GM21529 (cell line): ENCODE results near the gene ZNF225.
"Not testable (repeated sequence)": the region's sequence is repeated elsewhere in the genome, so short reads cannot be mapped to it uniquely, and the experiment has no call there.

Experiments used
- ATAC-seq: cut with Tn5 transposase; IDR thresholded peaks from one replicate; pipeline ENCODE4 v1.9.1; 2021; ENCODE audit not compliant: unreplicated experiment

Gene ZNF225

DNA sequence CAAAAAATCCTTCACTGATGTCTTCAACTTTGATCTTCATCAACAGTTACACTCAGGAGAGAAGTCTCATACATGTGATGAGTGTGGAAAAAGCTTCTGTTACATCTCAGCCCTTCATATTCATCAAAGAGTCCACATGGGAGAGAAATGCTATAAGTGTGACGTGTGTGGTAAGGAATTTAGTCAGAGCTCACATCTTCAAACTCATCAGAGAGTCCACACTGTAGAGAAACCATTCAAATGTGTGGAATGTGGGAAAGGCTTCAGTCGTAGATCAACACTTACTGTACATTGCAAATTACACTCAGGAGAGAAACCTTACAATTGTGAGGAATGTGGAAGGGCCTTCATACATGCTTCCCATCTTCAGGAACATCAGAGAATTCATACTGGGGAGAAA is 43.3 kb downstream of the ZNF225 start:
- ATAC-seq: no peak

DNA sequence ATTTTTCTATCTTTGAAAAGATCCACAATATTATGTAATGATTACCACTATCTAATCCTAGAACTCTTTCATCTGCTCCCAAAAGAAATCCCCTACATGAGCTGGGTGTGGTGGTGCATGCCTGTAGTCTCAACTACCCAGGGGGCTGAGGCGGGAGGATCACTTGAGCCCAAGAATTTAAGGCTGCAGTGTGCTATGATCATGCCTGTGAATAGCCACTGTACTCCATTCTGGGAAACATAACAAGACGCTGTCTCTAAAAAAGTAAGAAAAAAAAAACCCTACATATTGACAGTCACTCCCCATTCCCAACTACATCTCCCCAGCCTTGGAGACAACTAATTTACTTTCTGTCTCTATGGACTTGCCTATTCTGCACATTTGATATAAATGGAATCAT is 50.6 kb downstream of the ZNF225 start:
- ATAC-seq: no peak

DNA sequence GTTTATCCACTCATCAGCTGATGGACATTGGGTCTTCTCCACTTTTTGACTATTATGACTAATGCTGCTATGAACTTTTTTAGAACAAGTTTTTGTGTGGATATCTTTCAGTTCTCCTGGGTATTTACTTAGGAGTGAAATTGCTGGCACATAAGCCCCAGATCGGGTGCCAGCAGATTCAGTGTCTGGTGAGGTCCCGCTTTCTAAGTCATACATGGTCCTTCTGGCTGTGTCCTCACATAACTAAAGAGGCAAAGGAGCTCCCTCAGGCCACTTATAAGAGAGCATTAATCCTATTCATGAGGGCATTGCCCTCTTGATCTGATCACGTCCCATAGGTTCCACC is 51.1 kb downstream of the ZNF225 start:
- ATAC-seq: no peak

DNA sequence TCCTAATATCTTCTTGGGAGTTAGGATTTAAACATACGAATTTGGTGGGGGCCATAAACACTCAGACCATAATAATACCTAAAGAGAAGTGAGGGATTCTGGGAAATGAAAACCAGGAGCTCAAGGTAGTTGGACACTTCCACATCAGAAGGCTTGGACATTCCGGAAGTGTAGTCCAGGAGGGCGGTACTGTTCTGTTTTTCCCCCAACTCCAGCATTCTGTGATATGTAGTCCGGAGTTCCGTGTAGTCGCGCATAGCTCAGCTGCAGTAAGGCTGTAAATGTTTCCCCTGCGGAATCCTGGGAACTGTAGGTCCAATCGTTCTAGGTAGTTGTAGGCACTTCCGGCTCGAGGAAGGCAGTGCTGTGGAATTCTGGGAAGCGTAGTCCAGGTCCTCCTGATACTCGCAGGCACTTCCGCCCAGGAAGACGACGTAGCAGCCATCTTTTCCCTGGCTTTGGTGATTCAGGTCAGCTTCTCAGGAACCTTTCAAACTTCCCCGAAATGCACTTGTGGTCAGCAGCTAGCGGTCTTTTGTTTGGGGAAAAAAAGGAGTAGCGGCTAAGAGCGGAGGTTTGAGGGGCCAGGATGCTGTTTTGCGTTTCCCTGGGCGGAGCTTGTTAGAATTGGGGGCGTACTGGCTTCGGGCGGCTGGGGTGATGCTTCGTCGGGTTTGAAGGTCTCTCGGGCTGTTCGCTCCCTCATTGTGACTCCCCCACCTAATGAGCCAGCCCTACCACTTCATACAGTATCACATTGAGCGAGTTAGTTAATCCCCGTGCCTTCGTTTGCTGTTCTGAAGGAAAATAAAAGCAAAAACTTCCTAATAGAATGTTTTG is 51.7 kb downstream of the ZNF225 start, which contains the start of gene ZNF226:
ZNF226 (plus strand) TSS at position 428 of the 840 bp plus-strand sequence. CDS start 4,981 bp downstream, outside the sequence.
- peak; percentile 86 for ATAC-seq

DNA sequence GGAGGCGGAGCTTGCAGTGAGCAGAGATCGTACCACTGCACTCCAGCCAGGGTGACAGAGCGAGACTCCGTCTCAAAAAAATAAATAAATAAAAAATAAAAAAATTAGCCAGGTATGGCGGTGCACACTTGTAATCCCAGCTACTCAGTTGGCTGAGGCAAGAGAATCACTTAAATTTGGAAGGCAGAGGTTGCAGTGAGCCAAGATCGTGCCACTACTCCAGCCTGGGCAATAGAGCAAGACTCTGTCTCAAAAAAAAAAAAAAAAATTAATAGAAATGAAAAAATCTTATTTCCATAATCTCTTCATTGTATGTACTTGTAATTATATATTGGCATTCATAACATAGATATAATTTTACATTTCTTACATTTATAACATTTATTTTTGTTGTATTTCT is 57.5 kb downstream of the ZNF225 start:
- not testable (repeated sequence) for ATAC-seq

DNA sequence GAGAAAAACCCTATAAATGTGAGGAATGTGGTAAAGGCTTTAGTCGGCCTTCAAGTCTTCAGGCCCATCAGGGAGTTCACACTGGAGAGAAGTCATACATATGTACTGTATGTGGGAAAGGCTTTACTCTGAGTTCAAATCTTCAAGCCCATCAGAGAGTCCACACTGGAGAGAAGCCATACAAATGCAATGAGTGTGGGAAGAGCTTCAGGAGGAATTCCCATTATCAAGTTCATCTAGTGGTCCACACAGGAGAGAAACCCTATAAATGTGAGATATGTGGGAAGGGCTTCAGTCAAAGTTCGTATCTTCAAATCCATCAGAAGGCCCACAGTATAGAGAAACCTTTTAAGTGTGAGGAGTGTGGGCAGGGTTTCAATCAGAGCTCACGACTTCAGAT is 63.4 kb downstream of the ZNF225 start:
- no peak for ATAC-seq

DNA sequence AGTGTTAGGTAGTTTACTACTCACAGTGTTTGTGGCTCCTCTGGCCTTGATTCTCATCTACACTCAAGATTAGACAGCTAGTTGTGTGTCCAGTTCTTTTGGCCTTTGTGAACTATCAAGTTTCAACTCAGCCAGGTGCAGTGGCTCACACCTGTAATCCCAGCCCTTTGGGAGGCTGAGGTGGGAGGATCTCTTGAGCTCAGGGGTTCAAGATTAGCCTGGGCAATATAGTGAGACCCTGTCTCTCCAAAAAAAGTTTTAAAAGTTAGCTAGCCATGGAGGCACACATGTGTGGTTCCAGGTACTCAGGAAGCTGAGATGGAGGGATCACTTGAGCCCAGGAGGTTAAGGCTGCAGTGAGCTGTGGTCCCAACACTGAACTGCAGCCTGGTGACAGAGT is 67.8 kb downstream of the ZNF225 start:
- ATAC-seq: no peak

DNA sequence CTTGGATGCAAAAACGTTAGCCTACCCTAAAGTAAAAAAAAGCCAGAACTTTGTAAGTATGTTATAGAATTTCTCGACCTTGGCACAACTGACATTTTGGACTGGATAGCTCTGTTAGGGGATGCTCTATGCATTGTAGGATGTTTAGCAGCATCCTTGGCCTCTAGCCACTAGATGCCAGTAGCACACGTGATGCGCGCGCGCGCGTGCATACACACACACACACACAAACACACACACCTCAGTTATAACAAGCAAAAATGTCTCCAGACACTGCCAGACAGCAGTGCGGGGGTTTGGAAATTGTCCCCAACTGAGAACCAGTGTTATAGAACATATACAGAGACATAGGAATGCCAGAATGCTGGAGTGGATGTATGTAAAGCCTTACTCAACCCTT is 68.9 kb downstream of the ZNF225 start:
- ATAC-seq: no peak
